ENCODE results near the gene H1-8.

GRCh38 chr3:129569856-129570255, 26.9 kb downstream of the H1-8 start:
- TF ChIP-seq CTCF (IDR thresholded peaks at IDR 0.05) (no peak), POLR2A (IDR thresholded peaks at IDR 0.05) (no peak)
